H7 (cell line): Measurements from ENCODE around the gene CIB4. TPM values are rescaled to one million over a fixed set of nuclear protein-coding genes. Genes with fewer than 3 reads are reported as not detected.

Source experiments
- DNase-seq: peaks from one replicate; pipeline ENCODE4 v3.0.0; 2012
- H3K27me3 ChIP-seq: 2 replicates; pipeline ENCODE4 v1.6.0; 2011; ENCODE audit warnings: mild to moderate bottlenecking, low read length; ENCODE audit not compliant: control insufficient read depth, insufficient read depth
- H3K36me3 ChIP-seq: replicated peaks from 2 replicates; pipeline ENCODE4 v1.5.1; 2011; ENCODE audit warnings: low read length; ENCODE audit not compliant: control insufficient read depth, insufficient read depth
- H3K4me3 ChIP-seq: 2 replicates; pipeline ENCODE4 v1.5.1; 2011; ENCODE audit warnings: low read depth, mild to moderate bottlenecking, control low read depth, low read length, moderate library complexity; ENCODE audit not compliant: insufficient read depth
- total RNA-seq: library from RNA; depleted of rRNA; stranded (reverse); fragments of >200 nt; shearing (Covaris generic); gene quantifications from 2 replicates; pipeline ENCODE4 v1.2.3, GENCODE V29; 2014

Gene CIB4
- total RNA-seq, 1 experiment from 2014 or later, result not detected

- no peak overlapping the region for H3K4me3 ChIP-seq
- H3K36me3 ChIP-seq, result no peaks in the 10 kb centered on the region
- H3K27me3 ChIP-seq, result peaks cover 1% of the 10 kb centered on the region
- DNase-seq, result no peak
These were observed 75.1 kb downstream of the CIB4 start for GRCh38 chr2:26566081-26566375.

- no peaks in the 10 kb centered on the region for H3K36me3 ChIP-seq
- H3K4me3 ChIP-seq, result no peak overlapping the region
- no peak for DNase-seq
- H3K27me3 ChIP-seq, result peaks cover 1% of the 10 kb centered on the region
These were observed 77.0 kb downstream of the CIB4 start for GRCh38 chr2:26564121-26564644.

- H3K4me3 ChIP-seq, result no peak overlapping the region
- no peak for DNase-seq
- peaks cover 1% of the 10 kb centered on the region for H3K27me3 ChIP-seq
These were observed 77.5 kb downstream of the CIB4 start for GRCh38 chr2:26563686-26564085.

GRCh38 chr2:26562811-26563645 is 78.1 kb downstream of the CIB4 start:
- Histone ChIP-seq H3K4me3 (no peak overlapping the region), H3K36me3 (no peaks in the 10 kb centered on the region), H3K27me3 (peaks cover 1% of the 10 kb centered on the region)
- DNase-seq, result no peak

More at GRCh38 chr2:26563686-26564085, 77.5 kb downstream of the CIB4 start:
- H3K36me3 ChIP-seq, result no peaks in the 10 kb centered on the region

- Histone ChIP-seq H3K36me3 (no peaks in the 10 kb centered on the region), H3K4me3 (no peak overlapping the region), H3K27me3 (peaks cover 1% of the 10 kb centered on the region)
- DNase-seq, result peak; percentile 65
These were observed 79.0 kb downstream of the CIB4 start for GRCh38 chr2:26561918-26562810.

GRCh38 chr2:26561376-26561775 is 79.8 kb downstream of the CIB4 start:
- no peaks in the 10 kb centered on the region for H3K36me3 ChIP-seq
- no peak overlapping the region for H3K4me3 ChIP-seq
- DNase-seq, result no peak
- peaks cover 1% of the 10 kb centered on the region for H3K27me3 ChIP-seq

GRCh38 chr2:26560892-26561291 is 80.3 kb downstream of the CIB4 start:
- Histone ChIP-seq H3K4me3 (no peak overlapping the region), H3K27me3 (peaks cover 1% of the 10 kb centered on the region), H3K36me3 (no peaks in the 10 kb centered on the region)
- no peak for DNase-seq

GRCh38 chr2:26559556-26559955 is 81.6 kb downstream of the CIB4 start:
- Histone ChIP-seq H3K4me3 (no peak overlapping the region), H3K27me3 (peaks cover 1% of the 10 kb centered on the region; the same call in 1 of the 2 replicates)
- DNase-seq, result peak; percentile 94

GRCh38 chr2:26559044-26559405 is 82.1 kb downstream of the CIB4 start:
- Histone ChIP-seq H3K36me3 (no peaks in the 10 kb centered on the region), H3K27me3 (peaks cover 1% of the 10 kb centered on the region; the same call in 1 of the 2 replicates), H3K4me3 (no peak overlapping the region)
- no peak for DNase-seq

More at GRCh38 chr2:26559556-26559955, 81.6 kb downstream of the CIB4 start:
- H3K36me3 ChIP-seq, result no peaks in the 10 kb centered on the region

GRCh38 chr2:26558271-26559043 is 82.7 kb downstream of the CIB4 start:
- H3K27me3 ChIP-seq, result 0 out of 2 replicates have a peak, but pooled peaks cover 1% of the 10 kb centered on the region

GRCh38 chr2:26557244-26557925 is 83.8 kb downstream of the CIB4 start:
- Histone ChIP-seq H3K4me3 (no peak overlapping the region), H3K36me3 (no peaks in the 10 kb centered on the region), H3K27me3 (no peaks in the 10 kb centered on the region)
- no peak for DNase-seq

More at GRCh38 chr2:26558271-26559043, 82.7 kb downstream of the CIB4 start:
- no peak overlapping the region for H3K4me3 ChIP-seq
- DNase-seq, result peak; percentile 79
- no peaks in the 10 kb centered on the region for H3K36me3 ChIP-seq

- H3K27me3 ChIP-seq, result no peaks in the 10 kb centered on the region
- H3K4me3 ChIP-seq, result no peak overlapping the region
- no peaks in the 10 kb centered on the region for H3K36me3 ChIP-seq
- no peak for DNase-seq
These were observed 84.6 kb downstream of the CIB4 start for GRCh38 chr2:26556309-26557243.
